Neural crest cell (in vitro differentiated cells): Measurements from ENCODE around the gene SNX32. TPM values are rescaled to one million over a fixed set of nuclear protein-coding genes. Genes with fewer than 3 reads are reported as not detected.

Experiments
- DNase-seq: peaks from one replicate; pipeline ENCODE4 v3.0.0; 2021; ENCODE audit warnings: low read depth, mixed read lengths, low spot score
- H3K27ac Mint-ChIP-seq: one replicate; pipeline ENCODE4 v1.8.0; 2021; ENCODE audit warnings: mild to moderate bottlenecking, mixed read lengths; ENCODE audit not compliant: unreplicated experiment
- H3K27me3 Mint-ChIP-seq: 2 replicates; pipeline ENCODE4 v1.8.0; 2021; ENCODE audit warnings: low read depth, mild to moderate bottlenecking, mixed read lengths
- H3K36me3 Mint-ChIP-seq: 2 replicates; pipeline ENCODE4 v1.8.0; 2021; ENCODE audit warnings: low read depth, mild to moderate bottlenecking, mixed read lengths
- H3K4me1 Mint-ChIP-seq: 2 replicates; pipeline ENCODE4 v1.8.0; 2021; ENCODE audit warnings: mixed read lengths
- H3K4me3 Mint-ChIP-seq: one replicate; pipeline ENCODE4 v1.8.0; 2021; ENCODE audit warnings: mild to moderate bottlenecking, mixed read lengths
- H3K9me3 Mint-ChIP-seq: 2 replicates; pipeline ENCODE4 v1.8.0; 2021; ENCODE audit warnings: mixed read lengths
- CTCF ChIP-seq: fragments of 200-600 bp; sonication (generic); conservative IDR thresholded peaks from 2 replicates; pipeline ENCODE4 v1.5.0; 2021; ENCODE audit warnings: antibody characterized with exemption, mild to moderate bottlenecking
- total RNA-seq: library from RNA; stranded (reverse); gene quantifications from 2 replicates; pipeline ENCODE4 v1.2.1, GENCODE V29; 2021

SNX32 gene
- total RNA-seq, 1 donor from 2014 or later: 1.9 TPM

- TF ChIP-seq CTCF: no peak
- no peak for DNase-seq
- peaks cover 38% of the 10 kb centered on the region for H3K27me3 Mint-ChIP-seq
- no peak overlapping the region for H3K27ac Mint-ChIP-seq
- no peaks in the 10 kb centered on the region for H3K36me3 Mint-ChIP-seq
- peaks cover 22% of the 10 kb centered on the region for H3K4me1 Mint-ChIP-seq
- H3K4me3 Mint-ChIP-seq: peak overlapping the region; percentile 65
- H3K9me3 Mint-ChIP-seq: no peaks in the 10 kb centered on the region
These were observed 61.8 kb downstream of the SNX32 start for GRCh38 chr11:65895482-65895981.

DNA sequence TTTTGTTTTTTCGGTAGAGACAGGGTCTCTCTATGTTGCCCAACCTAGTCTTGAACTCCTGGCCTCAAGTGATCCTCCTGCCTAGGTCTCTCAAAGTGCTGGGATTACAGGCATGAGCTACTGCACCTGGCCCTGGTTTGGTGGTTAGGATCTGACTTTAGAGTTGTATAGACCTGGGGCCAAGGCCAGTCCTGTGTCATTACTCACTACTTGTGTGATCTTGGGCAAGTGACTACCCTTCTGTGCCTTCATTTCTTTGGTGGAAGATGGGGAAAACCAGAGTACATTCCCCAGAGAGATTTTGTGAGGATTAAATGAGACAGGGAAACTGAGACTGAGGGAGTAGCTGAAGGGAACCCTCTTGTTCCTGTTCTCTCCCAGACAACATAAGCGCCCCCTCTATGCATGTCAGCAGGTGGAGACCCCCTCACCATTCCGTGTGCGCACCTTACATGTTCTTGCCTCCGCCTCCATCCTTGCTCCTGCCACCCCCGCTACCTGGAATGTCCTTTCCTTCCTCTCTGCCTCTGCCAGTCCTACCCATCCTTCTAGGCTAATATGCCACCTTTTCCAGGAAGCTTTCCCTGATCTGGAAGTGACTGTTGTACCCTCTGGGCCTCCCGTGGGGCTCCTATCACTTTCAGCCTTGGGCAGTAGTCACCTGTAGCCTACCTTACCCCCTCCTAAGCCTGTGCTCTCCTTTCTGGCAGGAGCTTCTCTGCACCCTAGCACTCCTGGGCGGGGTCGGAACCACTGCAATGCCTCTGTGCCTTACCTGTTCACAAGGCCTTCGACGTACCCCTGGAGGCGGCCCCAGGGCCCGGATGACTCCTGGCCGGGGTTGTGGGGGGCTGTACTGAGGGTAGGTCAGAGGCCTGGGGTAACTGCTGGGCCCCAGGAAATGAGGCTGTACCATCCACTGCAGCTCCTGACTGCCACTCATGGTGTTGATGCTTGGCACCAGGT is 62.6 kb downstream of the SNX32 start:
- Mint-ChIP-seq H3K9me3 (no peaks in the 10 kb centered on the region), H3K27ac (no peak overlapping the region), H3K4me3 (peak overlapping the region; percentile 65), H3K27me3 (peaks cover 46% of the 10 kb centered on the region), H3K4me1 (peaks cover 28% of the 10 kb centered on the region), H3K36me3 (no peaks in the 10 kb centered on the region)
- no peak for DNase-seq
- TF ChIP-seq CTCF: no peak

DNA sequence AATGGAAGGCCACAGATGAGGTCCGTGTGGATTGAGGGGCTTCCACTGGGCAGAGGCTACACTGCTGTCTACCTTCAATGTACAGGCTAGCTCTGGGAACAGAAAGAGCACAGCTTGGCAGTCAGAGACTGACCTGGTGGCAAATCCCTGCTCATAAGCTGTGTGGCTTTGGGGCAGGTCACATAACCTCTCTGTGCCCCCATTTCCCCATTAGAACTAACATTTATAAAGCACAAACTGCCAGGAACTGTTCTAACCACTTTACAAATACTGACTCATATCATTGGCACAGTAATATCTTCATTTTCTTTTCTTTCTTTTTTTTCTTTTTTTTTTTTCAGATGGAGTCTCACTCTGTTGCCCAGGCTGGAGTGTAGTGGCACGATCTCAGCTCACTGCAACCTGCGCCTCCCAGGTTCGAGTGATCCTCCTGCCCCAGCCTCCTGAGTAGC is 63.3 kb downstream of the SNX32 start:
- peaks cover 54% of the 10 kb centered on the region for H3K27me3 Mint-ChIP-seq
- H3K9me3 Mint-ChIP-seq: no peaks in the 10 kb centered on the region
- H3K27ac Mint-ChIP-seq: no peak overlapping the region
- peak overlapping the region; percentile 38 for H3K4me3 Mint-ChIP-seq
- TF ChIP-seq CTCF: no peak
- DNase-seq: no peak
- peaks cover 28% of the 10 kb centered on the region for H3K4me1 Mint-ChIP-seq
- H3K36me3 Mint-ChIP-seq: no peaks in the 10 kb centered on the region

DNA sequence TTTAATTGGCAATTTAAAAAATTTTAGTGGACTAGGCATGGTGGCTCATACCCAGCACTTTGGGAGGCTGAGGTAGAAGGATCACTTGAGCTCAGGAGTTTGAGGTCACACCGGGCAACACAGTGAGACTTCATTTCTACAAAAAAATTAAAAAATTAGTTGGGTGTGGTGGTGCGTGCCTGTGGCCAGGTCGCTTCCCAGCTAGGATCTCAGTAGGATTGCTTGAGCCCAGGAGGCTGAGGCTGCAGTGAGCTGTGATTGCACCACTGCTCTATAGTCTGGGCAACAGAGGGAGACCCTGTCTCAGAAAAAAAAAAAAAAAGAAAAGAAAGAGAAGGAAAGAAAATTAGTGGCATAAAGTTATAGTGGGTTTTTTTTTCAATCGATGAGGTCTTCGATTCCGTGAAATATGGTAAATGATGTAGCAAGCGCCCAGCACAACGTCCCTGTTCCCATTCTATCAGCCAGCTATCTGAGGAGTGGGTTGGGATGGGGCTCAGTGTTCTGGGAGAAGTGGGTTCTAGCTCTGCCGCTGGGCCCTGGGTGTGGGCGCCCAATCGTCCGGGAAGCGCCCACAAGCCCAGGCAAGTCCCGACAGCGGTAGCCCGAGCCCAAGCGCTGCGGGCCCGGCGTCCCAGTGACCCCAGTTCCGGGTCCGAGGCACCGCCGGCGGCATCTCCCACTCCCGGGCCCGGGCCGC is 65.0 kb downstream of the SNX32 start:
- no peak for TF ChIP-seq CTCF
- Mint-ChIP-seq H3K4me3 (peak overlapping the region; percentile 87), H3K36me3 (no peaks in the 10 kb centered on the region), H3K27me3 (peaks cover 60% of the 10 kb centered on the region), H3K9me3 (no peaks in the 10 kb centered on the region), H3K4me1 (peaks cover 34% of the 10 kb centered on the region), H3K27ac (no peak overlapping the region)
- DNase-seq: no peak

DNA sequence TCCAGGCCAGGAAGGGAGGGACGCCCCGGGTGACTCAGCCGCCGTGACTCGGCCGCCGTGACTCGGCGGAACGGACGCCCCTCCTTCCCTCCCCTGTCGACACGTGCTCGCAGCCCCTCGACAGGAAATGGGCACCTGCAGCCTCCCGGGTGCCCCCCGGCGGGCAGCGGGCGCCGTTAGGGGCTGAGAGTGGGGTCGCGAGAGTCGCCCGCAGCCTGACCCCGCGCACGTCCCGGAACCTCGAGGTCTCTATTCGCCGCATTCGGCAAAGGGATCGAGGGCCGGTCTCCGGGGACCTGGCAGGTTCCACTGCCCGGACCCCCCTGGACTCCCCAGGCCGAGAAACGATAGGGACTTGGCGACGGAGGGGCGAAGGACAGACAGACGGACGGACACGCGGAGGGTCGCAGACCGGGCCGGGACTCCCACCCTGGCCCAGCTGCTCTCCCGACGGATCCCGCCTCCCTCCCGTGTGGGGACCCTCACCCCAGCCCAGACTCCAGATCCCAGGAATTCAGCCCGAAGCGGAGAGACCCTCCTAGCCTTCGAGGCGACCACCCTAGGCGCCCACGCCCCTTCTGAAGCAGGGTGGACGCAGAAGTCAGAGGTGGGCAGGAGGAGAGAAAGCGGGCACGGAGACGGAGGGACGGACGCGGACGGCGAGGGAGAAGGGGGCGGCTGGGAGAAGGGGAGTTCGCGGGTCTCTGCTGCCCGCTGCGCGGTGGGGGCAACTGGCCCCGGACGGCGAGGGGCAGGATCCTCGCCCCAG is 65.8 kb downstream of the SNX32 start:
- no peak for DNase-seq
- TF ChIP-seq CTCF: no peak
- Mint-ChIP-seq H3K27me3 (peaks cover 64% of the 10 kb centered on the region), H3K4me3 (peak overlapping the region; percentile 57), H3K4me1 (peaks cover 35% of the 10 kb centered on the region), H3K36me3 (no peaks in the 10 kb centered on the region), H3K27ac (no peak overlapping the region), H3K9me3 (no peaks in the 10 kb centered on the region)
